ENCODE data around the gene NANOGP8.

Gene NANOGP8

DNA sequence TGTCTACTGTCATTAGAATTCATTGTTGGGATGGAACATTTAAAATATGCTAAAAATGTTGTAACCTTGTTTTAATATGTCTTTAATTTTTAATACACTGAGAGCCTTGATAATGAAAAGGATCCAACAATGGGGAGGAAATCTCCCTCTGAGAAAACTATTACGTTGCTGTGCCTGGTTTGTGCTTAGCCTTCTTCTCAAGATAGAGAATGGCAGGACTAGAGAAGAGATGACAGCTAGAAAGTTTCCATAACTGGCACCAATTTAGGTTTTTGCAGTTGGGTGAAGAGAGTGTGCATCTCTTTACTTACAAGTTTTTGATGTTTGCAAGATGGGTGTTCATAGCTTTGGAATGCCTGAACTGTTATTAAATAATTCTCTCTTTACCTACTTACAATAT lies 42.6 kb upstream of the NANOGP8 start:
- TF ChIP-seq FOXM1 (IDR thresholded peaks at IDR 0.05; ENCODE audit: borderline replicate concordance, low read depth) (no peak), RAD21 (IDR thresholded peaks at IDR 0.05; ENCODE audit: low read depth) (no peak), TEAD4 (IDR thresholded peaks at IDR 0.05) (no peak), TCF12 (IDR thresholded peaks at IDR 0.05; ENCODE audit: low read depth) (no peak), NFIC (IDR thresholded peaks at IDR 0.05) (no peak), TAF1 (IDR thresholded peaks at IDR 0.05; ENCODE audit: low read depth) (no peak), EGR1 (IDR thresholded peaks at IDR 0.05) (no peak)
- TF ChIP-seq, protein P1, sequence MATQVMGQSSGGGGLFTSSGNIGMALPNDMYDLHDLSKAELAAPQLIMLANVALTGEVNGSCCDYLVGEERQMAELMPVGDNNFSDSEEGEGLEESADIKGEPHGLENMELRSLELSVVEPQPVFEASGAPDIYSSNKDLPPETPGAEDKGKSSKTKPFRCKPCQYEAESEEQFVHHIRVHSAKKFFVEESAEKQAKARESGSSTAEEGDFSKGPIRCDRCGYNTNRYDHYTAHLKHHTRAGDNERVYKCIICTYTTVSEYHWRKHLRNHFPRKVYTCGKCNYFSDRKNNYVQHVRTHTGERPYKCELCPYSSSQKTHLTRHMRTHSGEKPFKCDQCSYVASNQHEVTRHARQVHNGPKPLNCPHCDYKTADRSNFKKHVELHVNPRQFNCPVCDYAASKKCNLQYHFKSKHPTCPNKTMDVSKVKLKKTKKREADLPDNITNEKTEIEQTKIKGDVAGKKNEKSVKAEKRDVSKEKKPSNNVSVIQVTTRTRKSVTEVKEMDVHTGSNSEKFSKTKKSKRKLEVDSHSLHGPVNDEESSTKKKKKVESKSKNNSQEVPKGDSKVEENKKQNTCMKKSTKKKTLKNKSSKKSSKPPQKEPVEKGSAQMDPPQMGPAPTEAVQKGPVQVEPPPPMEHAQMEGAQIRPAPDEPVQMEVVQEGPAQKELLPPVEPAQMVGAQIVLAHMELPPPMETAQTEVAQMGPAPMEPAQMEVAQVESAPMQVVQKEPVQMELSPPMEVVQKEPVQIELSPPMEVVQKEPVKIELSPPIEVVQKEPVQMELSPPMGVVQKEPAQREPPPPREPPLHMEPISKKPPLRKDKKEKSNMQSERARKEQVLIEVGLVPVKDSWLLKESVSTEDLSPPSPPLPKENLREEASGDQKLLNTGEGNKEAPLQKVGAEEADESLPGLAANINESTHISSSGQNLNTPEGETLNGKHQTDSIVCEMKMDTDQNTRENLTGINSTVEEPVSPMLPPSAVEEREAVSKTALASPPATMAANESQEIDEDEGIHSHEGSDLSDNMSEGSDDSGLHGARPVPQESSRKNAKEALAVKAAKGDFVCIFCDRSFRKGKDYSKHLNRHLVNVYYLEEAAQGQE (IDR thresholded peaks at IDR 0.05; ENCODE audit: low read depth): no peak

DNA sequence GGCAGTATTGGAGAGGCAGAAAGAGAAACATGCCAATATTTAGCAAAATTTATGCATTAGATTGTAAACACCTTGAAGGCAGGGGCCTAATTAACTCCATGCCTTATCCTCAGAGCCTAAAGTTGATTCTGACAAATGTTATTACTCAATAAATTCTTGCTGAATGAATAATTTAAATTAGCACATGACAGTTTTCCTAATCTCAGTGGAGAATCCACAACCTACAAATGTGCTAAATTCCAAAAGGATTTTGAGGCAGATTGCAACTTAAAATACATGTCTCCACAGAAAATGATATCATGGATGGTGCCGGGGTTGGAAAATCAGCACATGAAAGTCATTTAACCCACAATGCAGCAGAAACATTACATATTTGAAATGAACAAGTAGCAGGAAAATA lies 41.1 kb upstream of the NANOGP8 start:
- TF ChIP-seq ZBTB7A (IDR thresholded peaks at IDR 0.05; ENCODE audit: low read depth) (no peak), CEBPB (IDR thresholded peaks at IDR 0.05) (no peak), YY1 (IDR thresholded peaks at IDR 0.05; ENCODE audit: low read depth) (no peak), NFIC (IDR thresholded peaks at IDR 0.05) (no peak), EGR1 (IDR thresholded peaks at IDR 0.05) (no peak), CREB1 (IDR thresholded peaks at IDR 0.05; ENCODE audit: low read depth) (no peak)
- TF ChIP-seq, protein P2, sequence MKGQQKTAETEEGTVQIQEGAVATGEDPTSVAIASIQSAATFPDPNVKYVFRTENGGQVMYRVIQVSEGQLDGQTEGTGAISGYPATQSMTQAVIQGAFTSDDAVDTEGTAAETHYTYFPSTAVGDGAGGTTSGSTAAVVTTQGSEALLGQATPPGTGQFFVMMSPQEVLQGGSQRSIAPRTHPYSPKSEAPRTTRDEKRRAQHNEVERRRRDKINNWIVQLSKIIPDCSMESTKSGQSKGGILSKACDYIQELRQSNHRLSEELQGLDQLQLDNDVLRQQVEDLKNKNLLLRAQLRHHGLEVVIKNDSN (IDR thresholded peaks at IDR 0.05): no peak

DNA sequence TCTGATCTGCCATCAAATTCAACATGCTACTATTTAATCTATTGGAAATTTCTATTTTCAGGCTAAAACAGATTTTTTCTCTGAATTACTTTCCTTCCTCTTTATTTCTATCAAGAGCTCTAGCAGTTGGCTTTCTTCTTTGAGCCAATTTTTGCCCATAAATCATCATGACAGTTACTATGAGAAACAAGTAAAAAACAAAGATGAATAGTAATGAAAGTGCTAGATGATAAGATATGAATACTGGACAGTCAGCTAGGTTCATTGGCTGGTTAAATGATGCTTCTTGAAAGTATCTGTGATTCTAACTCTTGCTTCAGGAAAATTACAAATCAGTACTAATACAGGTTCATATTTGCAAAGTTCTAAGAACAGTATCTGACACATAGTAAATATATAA lies 38.6 kb upstream of the NANOGP8 start:
- TF ChIP-seq RAD21 (IDR thresholded peaks at IDR 0.05; ENCODE audit: low read depth): no peak
- TF ChIP-seq EP300 (IDR thresholded peaks at IDR 0.05; ENCODE audit: borderline replicate concordance): no peak
- no peak for TF ChIP-seq ZBTB7A (IDR thresholded peaks at IDR 0.05; ENCODE audit: low read depth)
- TF ChIP-seq NFIC (IDR thresholded peaks at IDR 0.05): no peak

DNA sequence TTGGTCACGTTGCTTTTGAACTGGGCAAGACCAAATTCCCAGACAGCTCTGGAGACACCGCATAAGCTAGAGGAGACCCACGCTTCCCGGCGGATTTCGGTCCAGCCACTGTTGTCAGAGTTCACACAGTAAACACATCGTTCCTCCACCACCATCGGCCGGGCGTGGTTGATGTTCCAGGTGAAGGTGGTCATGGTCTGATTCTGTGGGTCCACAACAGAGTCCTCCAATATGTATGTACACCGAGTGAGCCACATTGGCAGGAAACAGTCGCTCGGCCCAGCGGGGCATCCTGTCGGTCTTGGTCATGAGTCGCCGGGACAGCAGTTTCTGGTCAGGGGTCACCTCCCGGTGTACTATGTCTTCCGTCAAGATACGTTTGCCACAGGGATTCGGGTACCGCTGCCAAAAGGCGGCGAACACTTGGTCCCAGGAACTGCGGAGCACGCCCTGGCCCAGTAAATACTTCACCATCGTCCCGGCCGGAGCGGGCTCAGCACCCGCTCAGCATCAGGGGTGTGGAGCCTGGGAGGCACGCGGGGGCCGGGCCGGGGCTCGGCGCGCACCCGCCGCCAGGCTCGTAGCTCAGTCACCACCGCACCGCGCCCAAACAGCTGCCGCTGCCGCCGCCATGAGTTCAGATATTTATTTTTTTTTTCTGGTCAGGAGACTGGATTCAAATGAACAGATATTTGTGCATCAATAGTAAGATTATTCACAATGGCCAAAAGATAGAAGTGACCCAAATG lies 36.7 kb upstream of the NANOGP8 start:
- TF ChIP-seq, protein P3, sequence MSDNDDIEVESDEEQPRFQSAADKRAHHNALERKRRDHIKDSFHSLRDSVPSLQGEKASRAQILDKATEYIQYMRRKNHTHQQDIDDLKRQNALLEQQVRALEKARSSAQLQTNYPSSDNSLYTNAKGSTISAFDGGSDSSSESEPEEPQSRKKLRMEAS (IDR thresholded peaks at IDR 0.05): no peak
- no peak for TF ChIP-seq CEBPB (IDR thresholded peaks at IDR 0.05)
- no peak for TF ChIP-seq ZBTB7A (IDR thresholded peaks at IDR 0.05; ENCODE audit: low read depth)
- no peak for TF ChIP-seq CREB1 (IDR thresholded peaks at IDR 0.05; ENCODE audit: low read depth)
- TF ChIP-seq, protein P2 (IDR thresholded peaks at IDR 0.05): no peak
- no peak for TF ChIP-seq EP300 (IDR thresholded peaks at IDR 0.05; ENCODE audit: borderline replicate concordance)
- no peak for TF ChIP-seq TAF1 (IDR thresholded peaks at IDR 0.05; ENCODE audit: low read depth)
- TF ChIP-seq TEAD4 (IDR thresholded peaks at IDR 0.05): no peak
- no peak for TF ChIP-seq YY1 (IDR thresholded peaks at IDR 0.05; ENCODE audit: low read depth)
- TF ChIP-seq, protein P1 (IDR thresholded peaks at IDR 0.05; ENCODE audit: low read depth): no peak
- TF ChIP-seq EGR1 (IDR thresholded peaks at IDR 0.05): no peak
- TF ChIP-seq NFIC (IDR thresholded peaks at IDR 0.05): no peak
- no peak for TF ChIP-seq RAD21 (IDR thresholded peaks at IDR 0.05; ENCODE audit: low read depth)
- no peak for TF ChIP-seq FOXM1 (IDR thresholded peaks at IDR 0.05; ENCODE audit: borderline replicate concordance, low read depth)
- no peak for TF ChIP-seq TCF12 (IDR thresholded peaks at IDR 0.05; ENCODE audit: low read depth)

DNA sequence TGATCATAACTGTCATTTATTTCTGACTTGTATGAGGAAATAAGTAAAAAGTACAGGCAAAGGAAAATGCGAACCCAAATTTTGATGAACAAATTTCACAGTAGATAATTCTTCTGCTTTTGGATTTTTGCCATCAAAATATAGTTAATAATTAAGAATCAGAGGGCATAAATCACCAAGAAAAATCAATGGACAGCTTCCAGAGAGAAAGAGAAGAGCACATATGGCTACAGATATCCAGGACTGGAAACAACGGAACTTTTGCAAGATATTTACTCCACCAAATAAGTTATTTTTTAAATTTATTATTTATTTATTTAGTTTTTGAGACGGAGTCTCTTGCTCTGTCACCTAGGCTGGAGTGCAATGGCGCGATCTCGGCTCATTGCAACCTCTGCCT lies 35.1 kb upstream of the NANOGP8 start:
- TF ChIP-seq FOXM1 (IDR thresholded peaks at IDR 0.05; ENCODE audit: borderline replicate concordance, low read depth): no peak
- TF ChIP-seq, protein P3 (IDR thresholded peaks at IDR 0.05): no peak
- TF ChIP-seq YY1 (IDR thresholded peaks at IDR 0.05; ENCODE audit: low read depth): no peak
- TF ChIP-seq ZBTB7A (IDR thresholded peaks at IDR 0.05; ENCODE audit: low read depth): no peak
- no peak for TF ChIP-seq CREB1 (IDR thresholded peaks at IDR 0.05; ENCODE audit: low read depth)
- no peak for TF ChIP-seq RAD21 (IDR thresholded peaks at IDR 0.05; ENCODE audit: low read depth)
- TF ChIP-seq TEAD4 (IDR thresholded peaks at IDR 0.05): no peak
- no peak for TF ChIP-seq NFIC (IDR thresholded peaks at IDR 0.05)
- TF ChIP-seq TAF1 (IDR thresholded peaks at IDR 0.05; ENCODE audit: low read depth): no peak
- TF ChIP-seq EGR1 (IDR thresholded peaks at IDR 0.05): no peak
- TF ChIP-seq CEBPB (IDR thresholded peaks at IDR 0.05): no peak
- TF ChIP-seq TCF12 (IDR thresholded peaks at IDR 0.05; ENCODE audit: low read depth): no peak
- no peak for TF ChIP-seq EP300 (IDR thresholded peaks at IDR 0.05; ENCODE audit: borderline replicate concordance)
- TF ChIP-seq, protein P1 (IDR thresholded peaks at IDR 0.05; ENCODE audit: low read depth): no peak
- TF ChIP-seq, protein P2 (IDR thresholded peaks at IDR 0.05): no peak

Measured in Ishikawa (cell line).